ENCODE data around the gene PIK3C3.
"Not testable (repeated sequence)": the region's sequence is repeated elsewhere in the genome, so short reads cannot be mapped to it uniquely, and the experiment has no call there.

The PIK3C3 gene

DNA sequence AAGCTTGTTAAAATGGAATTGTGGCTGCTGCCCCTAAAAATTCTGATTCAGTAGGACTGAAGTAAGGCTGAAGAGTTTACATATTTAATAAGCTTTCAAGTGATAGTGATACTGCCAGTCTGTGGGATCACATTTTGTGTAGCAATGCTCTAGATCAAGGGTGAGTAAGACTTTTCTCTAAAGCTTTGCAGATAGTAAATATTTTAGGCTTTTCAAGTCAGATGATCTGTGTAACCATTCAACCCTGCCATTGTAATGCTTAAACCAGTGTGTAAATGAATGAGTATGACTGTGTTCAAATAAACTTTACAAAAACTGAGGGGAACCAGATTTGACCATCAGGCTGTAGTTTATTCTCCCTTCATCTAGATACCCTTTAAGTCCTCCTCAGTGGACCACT is 92.7 kb downstream of the PIK3C3 start:
- Histone ChIP-seq H3K4me3 (ENCODE audit: low read depth, low read length) (no peak overlapping the region), H3K9ac (ENCODE audit: low read length) (no peak overlapping the region), H3K4me1 (ENCODE audit: control insufficient read depth, insufficient read depth, low read length) (no peaks in the 10 kb centered on the region), H3K9me3 (ENCODE audit: control insufficient read depth, insufficient read depth, low read depth, low read length) (no peaks in the 10 kb centered on the region), H3K36me3 (ENCODE audit: control insufficient read depth, insufficient read depth, low read length) (peaks cover 23% of the 10 kb centered on the region), H3K27me3 (ENCODE audit: control insufficient read depth, insufficient read depth, low read length) (no peaks in the 10 kb centered on the region), H3K27ac (ENCODE audit: low read depth, low read length) (no peak overlapping the region)

DNA sequence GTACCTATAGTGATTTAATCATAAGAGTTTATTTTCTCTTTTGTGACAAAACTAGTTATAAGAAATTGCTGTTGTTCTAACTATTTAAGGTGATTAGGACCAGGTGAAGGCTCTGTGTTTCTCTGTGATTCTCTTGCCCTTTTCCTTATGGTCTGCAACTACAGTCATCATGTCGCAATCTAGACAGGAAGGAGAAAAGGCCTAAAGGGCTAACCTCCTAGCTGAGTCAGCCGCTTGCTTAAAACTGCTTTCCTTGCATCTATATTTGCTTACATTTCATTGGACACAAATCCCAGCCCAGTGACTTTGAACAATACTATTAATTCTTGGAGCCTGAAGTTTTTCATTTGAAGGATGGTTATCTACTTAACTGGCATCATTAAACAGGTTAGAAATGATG is 93.1 kb downstream of the PIK3C3 start:
- no peaks in the 10 kb centered on the region for H3K27me3 ChIP-seq (ENCODE audit: control insufficient read depth, insufficient read depth, low read length)
- H3K4me1 ChIP-seq (ENCODE audit: control insufficient read depth, insufficient read depth, low read length) = no peaks in the 10 kb centered on the region
- H3K36me3 ChIP-seq (ENCODE audit: control insufficient read depth, insufficient read depth, low read length) = peaks cover 23% of the 10 kb centered on the region
- H3K9ac ChIP-seq (ENCODE audit: low read length) = no peak overlapping the region
- H3K4me3 ChIP-seq (ENCODE audit: low read depth, low read length) = no peak overlapping the region
- no peak overlapping the region for H3K27ac ChIP-seq (ENCODE audit: low read depth, low read length)
- H3K9me3 ChIP-seq (ENCODE audit: control insufficient read depth, insufficient read depth, low read depth, low read length) = no peaks in the 10 kb centered on the region

DNA sequence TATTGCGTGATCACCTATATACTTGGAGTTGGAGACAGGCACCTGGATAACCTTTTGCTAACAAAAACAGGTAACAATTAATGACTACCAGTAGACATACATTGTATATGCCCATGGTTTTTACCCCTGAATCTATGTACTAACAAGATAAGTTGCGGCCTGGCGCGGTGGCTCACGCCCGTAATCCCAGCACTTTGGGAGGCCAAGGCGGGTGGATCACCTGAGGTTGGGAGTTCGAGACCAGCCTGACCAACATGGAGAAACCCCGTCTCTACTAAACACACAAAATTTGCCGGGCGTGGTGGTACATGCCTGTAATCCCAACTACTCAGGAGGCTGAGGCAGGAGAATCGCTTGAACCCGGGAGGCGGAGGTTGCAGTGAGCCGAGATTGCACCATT is 94.5 kb downstream of the PIK3C3 start:
- H3K27me3 ChIP-seq (ENCODE audit: control insufficient read depth, insufficient read depth, low read length); H3K27ac ChIP-seq (ENCODE audit: low read depth, low read length); H3K9me3 ChIP-seq (ENCODE audit: control insufficient read depth, insufficient read depth, low read depth, low read length); H3K4me3 ChIP-seq (ENCODE audit: low read depth, low read length); H3K4me1 ChIP-seq (ENCODE audit: control insufficient read depth, insufficient read depth, low read length); H3K9ac ChIP-seq (ENCODE audit: low read length): not testable (repeated sequence)
- peaks cover 18% of the 10 kb centered on the region for H3K36me3 ChIP-seq (ENCODE audit: control insufficient read depth, insufficient read depth, low read length)

DNA sequence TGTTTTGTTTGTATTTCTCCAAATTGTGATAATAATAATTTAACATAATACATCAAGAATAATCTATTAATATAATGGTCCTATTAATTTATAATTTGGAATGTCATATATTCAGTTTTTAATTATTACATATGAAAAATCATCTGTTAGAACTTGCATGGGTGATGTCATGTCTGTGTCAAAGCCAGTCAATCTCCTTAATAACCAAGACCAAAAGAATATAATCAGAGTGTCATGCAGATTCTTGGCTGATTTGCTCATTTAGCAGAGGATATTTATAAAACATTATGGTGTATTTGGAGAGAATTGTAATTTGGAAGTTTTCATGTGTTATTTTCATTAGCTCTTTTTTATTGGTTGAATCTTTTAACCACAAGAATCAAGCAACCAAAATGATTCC is 96.4 kb downstream of the PIK3C3 start:
- no peak overlapping the region for H3K27ac ChIP-seq (ENCODE audit: low read depth, low read length)
- no peaks in the 10 kb centered on the region for H3K4me1 ChIP-seq (ENCODE audit: control insufficient read depth, insufficient read depth, low read length)
- no peaks in the 10 kb centered on the region for H3K9me3 ChIP-seq (ENCODE audit: control insufficient read depth, insufficient read depth, low read depth, low read length)
- H3K4me3 ChIP-seq (ENCODE audit: low read depth, low read length) = no peak overlapping the region
- no peaks in the 10 kb centered on the region for H3K27me3 ChIP-seq (ENCODE audit: control insufficient read depth, insufficient read depth, low read length)
- no peak overlapping the region for H3K9ac ChIP-seq (ENCODE audit: low read length)
- H3K36me3 ChIP-seq (ENCODE audit: control insufficient read depth, insufficient read depth, low read length) = peaks cover 13% of the 10 kb centered on the region

DNA sequence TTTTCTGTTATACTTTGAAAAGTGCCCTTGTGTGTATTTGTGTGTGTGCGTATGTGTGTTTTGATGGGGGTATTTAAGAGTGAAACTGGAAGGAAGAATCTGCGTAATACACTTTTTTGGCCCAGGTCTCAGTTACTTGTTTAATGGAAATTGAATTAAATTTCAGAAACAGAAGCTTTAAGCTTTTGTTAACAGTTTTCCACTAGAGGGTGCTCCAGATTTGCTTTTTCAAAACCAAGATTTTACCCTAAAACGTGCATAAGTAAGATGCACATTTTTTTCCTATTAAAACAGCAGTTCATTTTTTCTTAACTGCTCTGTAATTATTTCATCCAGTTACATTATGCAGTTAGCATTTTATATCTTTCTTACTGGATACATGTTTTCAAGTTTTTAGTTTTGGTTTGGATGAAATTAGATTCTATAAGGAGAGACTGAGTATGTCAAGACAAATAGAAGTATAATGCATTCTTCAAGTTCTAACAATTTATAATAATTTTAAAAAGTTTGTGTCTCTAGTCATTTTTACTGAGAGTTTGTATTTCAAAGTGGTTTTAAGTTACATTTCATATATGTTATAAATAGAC is 97.2 kb downstream of the PIK3C3 start:
- Histone ChIP-seq H3K27ac (ENCODE audit: low read depth, low read length) (no peak overlapping the region), H3K27me3 (ENCODE audit: control insufficient read depth, insufficient read depth, low read length) (no peaks in the 10 kb centered on the region), H3K9me3 (ENCODE audit: control insufficient read depth, insufficient read depth, low read depth, low read length) (no peaks in the 10 kb centered on the region), H3K9ac (ENCODE audit: low read length) (no peak overlapping the region), H3K36me3 (ENCODE audit: control insufficient read depth, insufficient read depth, low read length) (peaks cover 13% of the 10 kb centered on the region), H3K4me3 (ENCODE audit: low read depth, low read length) (no peak overlapping the region), H3K4me1 (ENCODE audit: control insufficient read depth, insufficient read depth, low read length) (no peaks in the 10 kb centered on the region)

DNA sequence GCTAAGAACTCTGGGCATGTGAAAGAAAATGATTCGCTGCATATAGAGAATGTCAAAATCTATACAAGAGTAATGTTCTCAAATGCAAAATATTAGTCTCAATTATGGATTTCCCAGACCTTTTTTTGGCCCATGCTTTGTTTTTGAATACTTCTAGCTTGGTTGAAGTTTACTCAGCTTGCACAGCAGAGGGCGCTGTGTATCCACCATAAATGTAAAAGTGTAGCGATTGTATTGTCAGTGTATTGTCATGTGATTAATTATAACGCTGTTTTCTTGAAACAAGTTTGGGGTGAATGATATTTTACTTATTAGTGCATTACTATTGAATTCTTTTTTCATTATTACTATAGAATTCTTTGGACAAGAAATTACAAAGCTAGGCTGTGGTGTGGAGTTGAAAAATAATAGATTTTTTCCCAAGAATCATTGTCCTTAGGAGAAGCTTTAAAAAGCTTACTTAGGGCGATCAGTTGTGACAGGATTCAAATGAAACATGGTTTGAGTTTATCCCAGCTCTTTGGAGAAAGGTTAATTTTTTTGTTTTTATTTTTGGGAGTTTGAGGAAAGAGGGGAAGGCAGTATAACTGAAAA is 98.3 kb downstream of the PIK3C3 start:
- H3K4me3 ChIP-seq (ENCODE audit: low read depth, low read length) = no peak overlapping the region
- peaks cover 17% of the 10 kb centered on the region for H3K36me3 ChIP-seq (ENCODE audit: control insufficient read depth, insufficient read depth, low read length)

DNA sequence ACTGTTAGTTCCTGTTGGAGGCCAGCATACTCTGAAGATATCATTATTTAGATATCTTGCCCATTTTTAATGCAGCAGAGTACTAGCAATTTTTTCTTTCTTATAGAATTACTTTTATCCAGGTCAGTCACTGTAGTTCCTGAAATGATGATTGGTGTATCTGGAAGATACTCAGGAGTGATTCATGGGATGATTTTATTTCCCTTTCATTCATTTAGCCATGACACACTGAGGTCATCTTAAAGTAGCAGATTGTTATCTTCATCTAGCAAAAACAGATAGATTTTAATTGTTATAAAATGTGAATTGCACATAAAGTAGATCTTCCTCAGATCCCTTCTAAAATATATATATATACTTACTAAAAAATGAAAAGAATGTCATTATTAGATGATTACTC is 109.1 kb downstream of the PIK3C3 start:
- no peak overlapping the region for H3K4me3 ChIP-seq (ENCODE audit: low read depth, low read length)
- H3K9me3 ChIP-seq (ENCODE audit: control insufficient read depth, insufficient read depth, low read depth, low read length) = no peaks in the 10 kb centered on the region
- H3K4me1 ChIP-seq (ENCODE audit: control insufficient read depth, insufficient read depth, low read length) = no peaks in the 10 kb centered on the region
- no peaks in the 10 kb centered on the region for H3K27me3 ChIP-seq (ENCODE audit: control insufficient read depth, insufficient read depth, low read length)
- no peak overlapping the region for H3K27ac ChIP-seq (ENCODE audit: low read depth, low read length)
- H3K9ac ChIP-seq (ENCODE audit: low read length) = no peak overlapping the region
- H3K36me3 ChIP-seq (ENCODE audit: control insufficient read depth, insufficient read depth, low read length) = peaks cover 14% of the 10 kb centered on the region

More for the DNA sequence above, 98.3 kb downstream of the PIK3C3 start:
- H3K9ac ChIP-seq (ENCODE audit: low read length) = no peak overlapping the region
- no peaks in the 10 kb centered on the region for H3K4me1 ChIP-seq (ENCODE audit: control insufficient read depth, insufficient read depth, low read length)
- no peak overlapping the region for H3K27ac ChIP-seq (ENCODE audit: low read depth, low read length)
- H3K27me3 ChIP-seq (ENCODE audit: control insufficient read depth, insufficient read depth, low read length) = no peaks in the 10 kb centered on the region
- no peaks in the 10 kb centered on the region for H3K9me3 ChIP-seq (ENCODE audit: control insufficient read depth, insufficient read depth, low read depth, low read length)

DNA sequence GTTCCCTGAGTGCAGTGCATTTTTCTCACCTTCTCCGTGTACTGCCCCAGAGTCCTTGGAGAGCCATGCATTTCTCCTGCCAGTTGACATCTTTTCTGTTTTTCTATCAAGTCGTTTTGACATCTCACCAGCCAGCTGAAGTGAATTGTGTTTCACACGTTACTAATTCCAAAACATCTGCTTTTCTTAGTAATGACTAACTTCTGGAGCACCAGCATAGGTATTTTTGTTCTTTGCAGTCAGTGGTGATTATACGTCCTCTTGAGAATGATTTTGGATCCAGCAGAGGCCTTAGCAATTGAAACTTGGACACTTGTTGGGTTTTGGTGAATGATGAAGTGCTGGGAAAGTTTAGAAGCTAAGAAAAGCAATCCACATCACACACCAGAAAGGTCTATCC is 112.5 kb downstream of the PIK3C3 start:
- Histone ChIP-seq H3K4me3 (ENCODE audit: low read depth, low read length) (no peak overlapping the region), H3K27me3 (ENCODE audit: control insufficient read depth, insufficient read depth, low read length) (no peaks in the 10 kb centered on the region), H3K9me3 (ENCODE audit: control insufficient read depth, insufficient read depth, low read depth, low read length) (no peaks in the 10 kb centered on the region), H3K9ac (ENCODE audit: low read length) (no peak overlapping the region), H3K27ac (ENCODE audit: low read depth, low read length) (no peak overlapping the region), H3K36me3 (ENCODE audit: control insufficient read depth, insufficient read depth, low read length) (peaks cover 30% of the 10 kb centered on the region), H3K4me1 (ENCODE audit: control insufficient read depth, insufficient read depth, low read length) (no peaks in the 10 kb centered on the region)

DNA sequence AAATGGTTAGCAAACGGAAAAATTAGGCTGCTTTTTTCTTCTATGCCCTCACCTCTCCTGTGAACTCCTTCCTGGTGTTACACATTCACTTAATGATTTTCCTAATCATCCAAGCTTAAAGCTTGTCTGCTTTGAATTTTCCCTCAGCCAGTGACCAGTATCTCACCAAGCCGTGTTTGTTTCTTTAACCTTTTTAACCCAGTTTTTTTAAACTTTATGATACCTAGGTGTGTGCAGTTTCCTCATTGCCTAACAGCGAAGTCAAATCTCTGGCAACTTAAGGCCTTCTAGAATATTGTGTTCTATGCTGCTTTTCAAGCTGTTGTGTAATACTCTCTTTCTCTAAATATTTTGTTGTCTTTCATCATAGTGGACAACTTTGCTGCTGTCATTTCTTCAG is 113.0 kb downstream of the PIK3C3 start:
- peaks cover 34% of the 10 kb centered on the region for H3K36me3 ChIP-seq (ENCODE audit: control insufficient read depth, insufficient read depth, low read length)
- H3K4me1 ChIP-seq (ENCODE audit: control insufficient read depth, insufficient read depth, low read length) = no peaks in the 10 kb centered on the region
- H3K4me3 ChIP-seq (ENCODE audit: low read depth, low read length) = no peak overlapping the region
- no peaks in the 10 kb centered on the region for H3K9me3 ChIP-seq (ENCODE audit: control insufficient read depth, insufficient read depth, low read depth, low read length)
- no peak overlapping the region for H3K27ac ChIP-seq (ENCODE audit: low read depth, low read length)
- H3K9ac ChIP-seq (ENCODE audit: low read length) = no peak overlapping the region
- no peaks in the 10 kb centered on the region for H3K27me3 ChIP-seq (ENCODE audit: control insufficient read depth, insufficient read depth, low read length)

DNA sequence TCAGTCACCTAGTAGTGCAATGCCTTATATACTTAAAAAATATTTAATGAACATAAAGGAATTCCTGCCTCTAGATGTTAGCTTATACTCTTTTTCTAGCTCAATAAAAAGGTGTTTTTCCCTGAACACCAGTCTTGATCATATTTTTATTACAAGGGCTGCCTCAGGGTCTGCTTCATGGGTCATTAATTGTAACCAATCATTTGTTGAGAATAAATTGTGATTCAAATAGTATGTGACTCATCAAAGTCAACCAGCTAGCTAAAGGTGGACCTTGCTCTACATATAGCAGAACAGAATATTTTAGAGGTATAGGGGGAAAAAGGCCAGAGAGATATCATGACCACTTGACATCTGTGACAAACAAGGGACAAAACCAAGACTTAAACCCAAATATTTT is 114.0 kb downstream of the PIK3C3 start:
- H3K4me1 ChIP-seq (ENCODE audit: control insufficient read depth, insufficient read depth, low read length) = no peaks in the 10 kb centered on the region
- no peaks in the 10 kb centered on the region for H3K27me3 ChIP-seq (ENCODE audit: control insufficient read depth, insufficient read depth, low read length)
- H3K4me3 ChIP-seq (ENCODE audit: low read depth, low read length) = no peak overlapping the region
- H3K27ac ChIP-seq (ENCODE audit: low read depth, low read length) = no peak overlapping the region
- no peak overlapping the region for H3K9ac ChIP-seq (ENCODE audit: low read length)
- H3K9me3 ChIP-seq (ENCODE audit: control insufficient read depth, insufficient read depth, low read depth, low read length) = no peaks in the 10 kb centered on the region
- H3K36me3 ChIP-seq (ENCODE audit: control insufficient read depth, insufficient read depth, low read length) = peaks cover 43% of the 10 kb centered on the region

DNA sequence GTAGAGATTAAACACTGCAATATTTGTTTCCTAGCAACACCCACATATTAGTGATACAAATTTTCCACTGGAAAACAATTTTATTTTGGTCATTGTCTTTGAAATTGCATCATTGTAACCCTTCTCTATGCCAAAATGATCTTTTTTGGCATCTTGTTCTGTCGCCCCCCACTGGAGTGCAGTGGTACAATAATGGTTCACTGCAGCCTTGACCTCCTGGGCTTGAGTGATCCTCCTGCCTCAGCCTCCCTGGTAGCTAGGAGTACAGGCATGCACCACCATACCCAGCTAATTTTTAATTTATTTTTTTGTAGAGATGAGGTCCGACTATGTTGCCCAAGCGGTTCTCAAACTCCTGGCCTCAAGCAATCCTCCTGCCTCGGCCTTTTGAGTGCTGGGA is 117.4 kb downstream of the PIK3C3 start:
- no peak overlapping the region for H3K4me3 ChIP-seq (ENCODE audit: low read depth, low read length)
- H3K36me3 ChIP-seq (ENCODE audit: control insufficient read depth, insufficient read depth, low read length) = peaks cover 43% of the 10 kb centered on the region
- no peaks in the 10 kb centered on the region for H3K9me3 ChIP-seq (ENCODE audit: control insufficient read depth, insufficient read depth, low read depth, low read length)
- H3K9ac ChIP-seq (ENCODE audit: low read length) = no peak overlapping the region
- H3K27ac ChIP-seq (ENCODE audit: low read depth, low read length) = no peak overlapping the region
- no peaks in the 10 kb centered on the region for H3K4me1 ChIP-seq (ENCODE audit: control insufficient read depth, insufficient read depth, low read length)
- H3K27me3 ChIP-seq (ENCODE audit: control insufficient read depth, insufficient read depth, low read length) = no peaks in the 10 kb centered on the region
